Measurements from ENCODE around the gene IL1RAPL1.

DNA sequence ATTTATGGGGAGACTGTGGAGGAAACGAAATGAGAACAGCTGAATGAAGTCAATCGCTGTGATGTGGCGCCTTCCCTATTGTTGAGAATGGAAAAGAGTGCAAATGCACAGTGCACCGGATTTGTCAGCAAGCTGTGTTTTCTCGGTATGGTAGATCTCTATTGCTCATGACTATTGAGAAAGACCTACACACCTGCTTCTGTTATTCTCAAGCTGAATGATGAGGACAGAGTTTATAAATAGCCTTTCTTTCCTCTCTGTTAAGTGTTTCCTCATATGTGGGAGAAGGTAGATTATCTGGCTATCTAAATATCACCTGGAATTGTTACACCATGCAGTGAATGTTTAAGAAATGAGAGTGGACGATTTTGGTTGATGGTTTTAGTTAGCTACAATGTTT, 650.7 kb downstream of the IL1RAPL1 start:
- TF ChIP-seq GATA2 (IDR thresholded peaks at IDR 0.05; ENCODE audit: low read depth, low read length) (no peak), GATA3 (IDR thresholded peaks at IDR 0.05; ENCODE audit: low read depth, low read length) (no peak)
